Endothelial cell (in vitro differentiated cells): ENCODE measurements around the gene SLCO3A1. TPM values are rescaled to one million over a fixed set of nuclear protein-coding genes. Genes with fewer than 3 reads are reported as not detected.

Source experiments
- DNase-seq: peaks from one replicate; pipeline ENCODE4 v3.0.0; 2021; ENCODE audit warnings: low spot score
- H3K27ac Mint-ChIP-seq: one replicate; pipeline ENCODE4 v1.8.0; 2021; ENCODE audit warnings: mixed read lengths, inconsistent platforms; ENCODE audit not compliant: unreplicated experiment
- H3K27me3 Mint-ChIP-seq: one replicate; pipeline ENCODE4 v1.8.0; 2021; ENCODE audit warnings: mild to moderate bottlenecking, moderate library complexity, mixed read lengths, inconsistent platforms; ENCODE audit not compliant: unreplicated experiment
- H3K36me3 Mint-ChIP-seq: one replicate; pipeline ENCODE4 v1.8.0; 2021; ENCODE audit warnings: mild to moderate bottlenecking, low read depth, mixed read lengths, inconsistent platforms; ENCODE audit not compliant: unreplicated experiment
- H3K4me1 Mint-ChIP-seq: one replicate; pipeline ENCODE4 v1.8.0; 2021; ENCODE audit warnings: mild to moderate bottlenecking, mixed read lengths, inconsistent platforms; ENCODE audit not compliant: unreplicated experiment
- H3K4me3 Mint-ChIP-seq: one replicate; pipeline ENCODE4 v1.8.0; 2021; ENCODE audit warnings: mild to moderate bottlenecking, mixed read lengths, inconsistent platforms; ENCODE audit not compliant: unreplicated experiment
- H3K9me3 Mint-ChIP-seq: one replicate; pipeline ENCODE4 v1.8.0; 2021; ENCODE audit warnings: mixed read lengths, inconsistent platforms; ENCODE audit not compliant: unreplicated experiment
- total RNA-seq: library from RNA; stranded (reverse); fragmentation: NEBNext Ultra II Directional; extraction: Animal tissue kit (Norgen Biotek cat#: 25700); gene quantifications from one replicate; pipeline ENCODE4 v1.2.1, GENCODE V29; 2021; ENCODE audit not compliant: unreplicated experiment
- TF ChIP-seq, protein P1 (sequence below): fragments of 200-600 bp; sonication (generic); IDR thresholded peaks from one replicate; pipeline ENCODE4 v1.5.0; 2021; ENCODE audit warnings: antibody characterized with exemption; ENCODE audit not compliant: unreplicated experiment

SLCO3A1 gene
- total RNA-seq, 1 donor from 2014 or later: 30.9 TPM

DNA sequence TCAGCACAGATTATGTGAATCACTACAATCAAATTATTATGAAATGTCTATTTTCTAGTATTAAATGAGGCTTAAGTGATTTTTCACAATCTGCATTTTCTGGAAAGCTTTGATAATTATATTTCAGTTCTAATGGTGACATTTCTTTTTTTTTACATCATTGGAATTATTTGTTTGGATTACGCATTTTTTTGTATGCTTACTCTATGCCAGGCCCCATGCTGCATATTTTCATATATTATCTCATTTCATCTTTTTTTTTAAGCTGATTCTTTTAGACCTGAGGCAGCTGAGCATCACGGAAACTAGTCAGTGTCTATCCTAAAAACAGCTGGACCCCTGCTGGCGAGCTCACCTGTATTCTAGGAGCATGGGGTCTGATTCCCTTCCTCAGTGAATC is 31.1 kb downstream of the SLCO3A1 start:
- TF ChIP-seq, protein P1, sequence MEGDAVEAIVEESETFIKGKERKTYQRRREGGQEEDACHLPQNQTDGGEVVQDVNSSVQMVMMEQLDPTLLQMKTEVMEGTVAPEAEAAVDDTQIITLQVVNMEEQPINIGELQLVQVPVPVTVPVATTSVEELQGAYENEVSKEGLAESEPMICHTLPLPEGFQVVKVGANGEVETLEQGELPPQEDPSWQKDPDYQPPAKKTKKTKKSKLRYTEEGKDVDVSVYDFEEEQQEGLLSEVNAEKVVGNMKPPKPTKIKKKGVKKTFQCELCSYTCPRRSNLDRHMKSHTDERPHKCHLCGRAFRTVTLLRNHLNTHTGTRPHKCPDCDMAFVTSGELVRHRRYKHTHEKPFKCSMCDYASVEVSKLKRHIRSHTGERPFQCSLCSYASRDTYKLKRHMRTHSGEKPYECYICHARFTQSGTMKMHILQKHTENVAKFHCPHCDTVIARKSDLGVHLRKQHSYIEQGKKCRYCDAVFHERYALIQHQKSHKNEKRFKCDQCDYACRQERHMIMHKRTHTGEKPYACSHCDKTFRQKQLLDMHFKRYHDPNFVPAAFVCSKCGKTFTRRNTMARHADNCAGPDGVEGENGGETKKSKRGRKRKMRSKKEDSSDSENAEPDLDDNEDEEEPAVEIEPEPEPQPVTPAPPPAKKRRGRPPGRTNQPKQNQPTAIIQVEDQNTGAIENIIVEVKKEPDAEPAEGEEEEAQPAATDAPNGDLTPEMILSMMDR: no peak
- Mint-ChIP-seq H3K9me3 (no peaks in the 10 kb centered on the region), H3K36me3 (no peaks in the 10 kb centered on the region), H3K27ac (no peak overlapping the region), H3K27me3 (no peaks in the 10 kb centered on the region), H3K4me3 (no peak overlapping the region), H3K4me1 (peaks cover 16% of the 10 kb centered on the region)
- no peak for DNase-seq

DNA sequence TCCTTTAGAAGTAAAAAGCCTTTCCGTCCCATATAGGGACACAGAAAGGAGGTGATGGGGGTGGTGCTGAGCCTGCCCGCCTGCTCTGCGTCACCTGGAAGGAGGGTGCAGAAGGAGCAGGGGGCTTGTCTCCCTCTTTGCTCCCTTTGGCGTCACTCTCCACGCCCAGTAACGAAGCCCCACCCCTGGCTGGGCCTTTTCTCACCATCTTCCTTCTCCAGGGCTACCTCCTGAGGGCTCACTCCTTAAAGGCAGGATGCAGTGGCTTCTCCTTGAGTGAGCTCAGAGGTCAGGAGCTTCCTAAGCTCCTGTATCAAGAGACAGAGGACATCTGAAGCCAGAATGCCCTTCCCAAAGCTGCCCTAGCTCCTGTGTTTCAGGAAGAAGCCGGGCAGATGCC is 31.5 kb downstream of the SLCO3A1 start:
- no peak for DNase-seq
- peaks cover 16% of the 10 kb centered on the region for H3K4me1 Mint-ChIP-seq
- no peak overlapping the region for H3K4me3 Mint-ChIP-seq

DNA sequence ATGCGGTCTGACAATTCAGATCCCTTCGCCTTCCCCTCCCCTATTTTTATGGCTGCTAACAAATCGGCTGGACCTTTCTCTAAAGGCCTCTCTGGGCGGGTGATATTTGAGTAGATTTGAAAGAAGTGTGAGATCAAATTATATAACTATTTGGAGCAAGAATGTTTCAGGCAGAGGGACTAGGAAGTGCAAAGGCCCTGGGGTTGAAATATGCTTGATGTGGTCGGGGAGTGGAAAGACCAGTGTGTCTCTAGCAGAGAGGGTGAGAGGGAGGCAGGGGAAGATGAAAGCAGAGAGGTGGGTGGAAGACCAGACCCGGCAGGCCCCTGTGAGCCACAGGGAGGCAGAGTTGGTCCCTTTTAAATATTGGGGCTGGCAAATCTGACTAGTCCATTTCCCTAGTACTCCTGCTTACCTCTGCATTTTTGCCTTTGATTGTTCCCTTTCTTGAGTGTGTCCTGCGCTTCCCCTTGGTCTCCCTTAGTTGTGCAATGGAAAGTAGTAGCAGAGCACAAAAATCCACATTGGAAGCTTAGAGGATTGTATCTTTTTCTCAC is 32.3 kb downstream of the SLCO3A1 start:
- Mint-ChIP-seq H3K27me3 (no peaks in the 10 kb centered on the region), H3K9me3 (no peaks in the 10 kb centered on the region), H3K36me3 (no peaks in the 10 kb centered on the region), H3K27ac (no peak overlapping the region), H3K4me3 (no peak overlapping the region), H3K4me1 (peaks cover 16% of the 10 kb centered on the region)
- TF ChIP-seq, protein P1: no peak
- DNase-seq: no peak

More for the DNA sequence above, 31.5 kb downstream of the SLCO3A1 start:
- TF ChIP-seq, protein P1: no peak
- H3K9me3 Mint-ChIP-seq: no peaks in the 10 kb centered on the region
- no peak overlapping the region for H3K27ac Mint-ChIP-seq
- no peaks in the 10 kb centered on the region for H3K27me3 Mint-ChIP-seq
- no peaks in the 10 kb centered on the region for H3K36me3 Mint-ChIP-seq

DNA sequence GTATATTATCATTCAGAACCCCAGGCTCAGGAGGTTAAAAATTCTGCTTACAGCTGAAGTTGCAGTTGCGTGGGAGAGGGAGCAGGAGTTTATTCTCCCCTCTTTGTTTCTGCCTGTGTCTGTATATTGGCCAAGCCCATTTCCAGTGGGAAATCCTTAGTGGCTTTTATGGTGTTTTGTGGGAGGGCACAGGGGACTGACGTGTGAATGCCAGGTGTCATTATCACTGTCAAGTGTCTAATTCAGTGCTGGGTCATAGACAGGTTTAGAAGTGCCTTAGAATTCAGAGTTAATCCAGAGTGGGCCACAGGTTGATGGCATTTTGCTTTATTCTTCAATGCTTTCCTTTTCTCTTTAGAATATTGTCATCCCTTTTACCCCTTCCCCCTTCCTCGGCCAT is 33.4 kb downstream of the SLCO3A1 start:
- Mint-ChIP-seq H3K4me1 (peaks cover 16% of the 10 kb centered on the region), H3K9me3 (no peaks in the 10 kb centered on the region), H3K27ac (no peak overlapping the region), H3K4me3 (no peak overlapping the region), H3K36me3 (no peaks in the 10 kb centered on the region), H3K27me3 (no peaks in the 10 kb centered on the region)
- TF ChIP-seq, protein P1: no peak
- no peak for DNase-seq

DNA sequence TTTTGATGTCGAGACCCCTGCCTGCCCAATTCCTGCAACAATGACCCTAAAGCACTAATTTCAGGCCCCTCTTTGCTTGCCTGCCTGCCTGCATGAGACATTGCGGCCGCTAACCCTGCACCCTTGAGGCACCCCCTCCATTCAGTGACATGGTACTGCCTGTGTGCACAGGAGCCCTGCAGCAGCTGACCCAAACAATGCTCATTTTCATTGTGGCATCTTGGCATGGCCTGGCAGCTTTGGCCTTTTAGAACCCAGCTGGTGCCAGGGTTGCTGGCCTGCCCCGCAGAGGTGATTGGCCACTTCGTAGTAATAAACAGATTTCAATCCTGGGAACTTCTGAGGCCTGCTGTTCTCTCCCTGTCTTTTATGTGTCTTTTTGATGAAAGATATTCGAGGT is 33.8 kb downstream of the SLCO3A1 start:
- Mint-ChIP-seq H3K4me3 (no peak overlapping the region), H3K9me3 (no peaks in the 10 kb centered on the region), H3K36me3 (no peaks in the 10 kb centered on the region), H3K27ac (no peak overlapping the region), H3K4me1 (peaks cover 16% of the 10 kb centered on the region), H3K27me3 (no peaks in the 10 kb centered on the region)
- TF ChIP-seq, protein P1: no peak
- DNase-seq: no peak
